NCI-H345 treated with DMSO at 0.1 percent for 48 hours (cell line): ENCODE data around the gene DND1.
"Not testable (repeated sequence)": the region's sequence is repeated elsewhere in the genome, so short reads cannot be mapped to it uniquely, and the experiment has no call there.

ENCODE experiments used
- DNase-seq: peaks from one replicate; lab custom pipeline; 2025; ENCODE audit not compliant: unreplicated experiment; lab: John Stamatoyannopoulos, UW

The DND1 gene

GRCh38 chr5:140672455-140673186 is 755 bp downstream of the DND1 start:
- DNase-seq = no peak

- DNase-seq = no peak
These were observed 1.8 kb downstream of the DND1 start for GRCh38 chr5:140671472-140672125.

- not testable (repeated sequence) for DNase-seq
These were observed 2.3 kb downstream of the DND1 start for GRCh38 chr5:140671035-140671434.

GRCh38 chr5:140664359-140665119 is 8.8 kb downstream of the DND1 start, which contains the start of gene WDR55:
Gene WDR55, plus strand, starts transcription at chr5:140664904. Its CDS starts 9 bp downstream, at chr5:140664913.
- DNase-seq = peak; percentile 88

- DNase-seq = no peak
These were observed 9.4 kb downstream of the DND1 start for GRCh38 chr5:140664030-140664358.

- not testable (repeated sequence) for DNase-seq
These were observed 13.0 kb downstream of the DND1 start for GRCh38 chr5:140660371-140660770.

GRCh38 chr5:140658870-140659269 is 14.5 kb downstream of the DND1 start:
- no peak for DNase-seq

GRCh38 chr5:140647042-140647419 is 26.3 kb downstream of the DND1 start:
- DNase-seq = no peak

GRCh38 chr5:140642718-140643117 is 30.7 kb downstream of the DND1 start:
- no peak for DNase-seq

GRCh38 chr5:140641716-140642115 is 31.7 kb downstream of the DND1 start:
- DNase-seq = no peak

GRCh38 chr5:140639148-140639981 is 34.0 kb downstream of the DND1 start, which contains the start of gene TMCO6:
Gene TMCO6, plus strand, starts transcription at chr5:140639451. Its CDS starts 77 bp downstream, at chr5:140639528.
- peak; percentile 85 for DNase-seq

GRCh38 chr5:140638898-140639147 is 34.6 kb downstream of the DND1 start:
- not testable (repeated sequence) for DNase-seq

- no peak for DNase-seq
These were observed 35.8 kb downstream of the DND1 start for GRCh38 chr5:140637371-140638100.

GRCh38 chr5:140635291-140636257 is 37.8 kb downstream of the DND1 start:
- no peak for DNase-seq

- no peak for DNase-seq
These were observed 39.3 kb downstream of the DND1 start for GRCh38 chr5:140634103-140634502.

- DNase-seq = no peak
These were observed 39.9 kb downstream of the DND1 start for GRCh38 chr5:140633501-140633900.

- no peak for DNase-seq
These were observed 40.3 kb downstream of the DND1 start, which contains the start of gene CD14 for GRCh38 chr5:140633021-140633471. Gene CD14, minus strand, starts transcription at chr5:140633175. Its CDS starts 104 bp downstream, at chr5:140633071.

GRCh38 chr5:140632366-140633020 is 40.9 kb downstream of the DND1 start:
- no peak for DNase-seq
